Measurements from ENCODE around the gene APOC1. TPM values are rescaled to one million over a fixed set of nuclear protein-coding genes. Genes with fewer than 3 reads are reported as not detected.
"Not testable (repeated sequence)": the region's sequence is repeated elsewhere in the genome, so short reads cannot be mapped to it uniquely, and the experiment has no call there.

Gene APOC1
- total RNA-seq, 1 donor from 2014 or later: 32.5 TPM

DNA sequence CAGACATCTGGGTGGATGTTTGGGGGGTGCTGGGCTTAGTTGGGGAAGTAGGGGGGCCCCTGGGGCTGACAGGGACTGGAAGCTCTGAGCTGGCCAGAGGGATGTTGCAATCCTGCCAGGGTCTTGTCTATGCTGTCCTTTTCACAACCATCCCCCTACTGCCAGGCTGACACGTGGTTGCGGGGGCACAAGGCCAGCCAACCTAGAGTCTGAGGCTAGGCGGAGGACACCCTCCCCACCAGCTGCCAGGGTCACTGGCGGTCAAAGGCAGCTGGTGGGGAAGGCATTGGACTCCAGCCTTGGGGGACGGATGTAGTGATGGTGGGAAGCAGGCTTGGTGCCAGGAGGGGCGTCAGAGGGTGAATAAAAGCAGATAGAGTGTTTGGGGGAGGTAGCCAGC, 1.6 kb upstream of the APOC1 start:
- no peak for DNase-seq (ENCODE audit: low spot score)

GRCh38 chr19:44913512-44914432, 636 bp upstream of the APOC1 start:
- DNase-seq (ENCODE audit: low spot score): not testable (repeated sequence)

- no peak for DNase-seq (ENCODE audit: low spot score)
These were observed 9.9 kb downstream of the APOC1 start for GRCh38 chr19:44924243-44924725.

- DNase-seq (ENCODE audit: low spot score): peak; percentile 71
These were observed 10.9 kb downstream of the APOC1 start for GRCh38 chr19:44925114-44925891.

DNA sequence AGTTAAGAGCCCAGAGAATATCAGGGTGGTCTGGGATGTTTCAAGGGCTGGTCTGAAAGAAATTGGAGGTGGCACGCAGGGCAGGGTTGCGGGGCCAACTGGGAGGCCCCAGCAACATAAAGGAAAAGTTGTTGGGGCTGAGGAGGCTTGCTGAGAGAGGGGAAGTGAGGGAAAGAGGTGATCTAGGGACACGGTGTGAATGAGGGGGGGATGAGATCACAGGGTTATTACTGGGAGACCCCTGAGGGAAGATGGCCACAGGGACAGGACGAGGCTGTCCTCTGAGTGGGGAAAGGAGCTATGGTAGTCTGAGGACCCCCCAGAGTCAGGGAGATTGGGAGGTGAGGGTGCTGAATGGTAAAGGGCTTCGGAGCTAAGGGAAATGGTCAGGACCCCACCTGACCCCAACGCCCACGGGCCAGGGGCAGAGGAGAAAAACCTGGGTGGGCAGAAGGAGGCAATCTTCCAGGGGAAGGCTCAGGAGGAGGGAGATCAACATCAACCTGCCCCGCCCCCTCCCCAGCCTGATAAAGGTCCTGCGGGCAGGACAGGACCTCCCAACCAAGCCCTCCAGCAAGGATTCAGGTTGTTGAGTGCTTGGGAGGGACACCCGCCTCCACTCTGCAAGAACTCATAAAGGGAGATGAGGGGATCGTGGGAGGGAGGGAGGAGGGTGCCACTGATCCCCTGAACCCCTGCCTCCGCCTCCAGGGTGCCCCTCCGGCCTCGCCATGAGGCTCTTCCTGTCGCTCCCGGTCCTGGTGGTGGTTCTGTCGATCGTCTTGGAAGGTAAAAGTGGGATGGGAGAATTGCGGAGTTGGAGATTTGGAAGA, 12.1 kb downstream of the APOC1 start:
- not testable (repeated sequence) for DNase-seq (ENCODE audit: low spot score)

DNA sequence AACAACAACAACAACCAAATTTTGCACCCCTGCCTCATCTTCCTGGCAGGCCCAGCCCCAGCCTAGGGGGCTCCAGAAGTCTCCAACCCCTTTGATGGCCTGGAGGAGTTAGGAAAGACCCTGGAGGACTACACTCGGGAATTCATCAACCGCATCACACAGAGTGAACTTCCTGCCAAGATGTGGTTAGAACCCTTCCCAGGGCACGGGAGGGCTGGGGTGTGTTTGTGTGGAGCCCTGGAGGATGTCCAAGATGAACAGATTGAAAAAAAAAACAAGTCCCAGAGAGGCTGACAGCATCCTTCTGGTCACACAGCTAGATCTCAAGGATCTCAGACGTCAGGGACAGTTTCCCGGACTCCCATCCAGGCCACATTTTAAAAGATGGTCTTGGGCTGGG, 13.3 kb downstream of the APOC1 start:
- DNase-seq (ENCODE audit: low spot score): no peak

DNA sequence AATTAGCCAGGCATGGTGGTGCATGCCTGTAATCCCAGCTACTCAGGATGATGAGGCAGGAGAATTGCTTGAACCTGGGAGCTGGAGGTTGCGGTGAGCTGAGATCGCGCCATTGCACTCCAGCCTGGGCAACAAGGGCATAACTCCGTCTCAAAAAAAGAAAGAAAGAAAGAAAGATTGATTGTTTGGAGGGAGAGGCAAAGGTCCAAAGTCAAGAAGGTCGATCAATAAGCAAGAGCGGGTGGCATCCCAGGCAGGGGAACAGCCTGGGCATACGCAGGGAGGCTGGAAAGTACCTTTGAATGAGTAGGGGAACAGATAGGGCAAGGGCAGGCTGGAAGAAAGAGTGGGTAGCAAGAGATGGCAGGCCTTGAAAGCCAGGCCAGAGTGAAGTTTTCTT, 15.7 kb downstream of the APOC1 start:
- DNase-seq (ENCODE audit: low spot score): no peak

- DNase-seq (ENCODE audit: low spot score): no peak
These were observed 17.1 kb downstream of the APOC1 start for GRCh38 chr19:44931541-44931940.

DNA sequence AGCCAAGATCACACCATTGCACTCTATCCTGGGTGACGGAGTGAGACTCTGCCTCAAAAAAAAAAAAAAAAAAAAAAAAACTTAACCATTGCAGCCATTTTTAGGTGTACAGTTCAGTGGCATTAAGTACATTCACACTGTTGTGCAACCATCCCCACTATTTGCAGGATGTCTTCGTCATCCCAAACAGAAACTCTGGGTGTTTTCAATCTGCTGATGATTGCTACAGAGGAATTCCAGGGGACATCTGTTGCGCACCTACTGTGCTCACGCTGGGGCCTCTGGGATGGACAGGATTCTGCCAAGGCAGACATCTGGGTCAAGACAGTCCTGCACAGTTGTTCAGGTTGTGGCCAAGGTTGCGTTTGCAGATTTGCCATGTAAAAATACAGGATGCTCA, 25.3 kb downstream of the APOC1 start:
- no peak for DNase-seq (ENCODE audit: low spot score)

DNA sequence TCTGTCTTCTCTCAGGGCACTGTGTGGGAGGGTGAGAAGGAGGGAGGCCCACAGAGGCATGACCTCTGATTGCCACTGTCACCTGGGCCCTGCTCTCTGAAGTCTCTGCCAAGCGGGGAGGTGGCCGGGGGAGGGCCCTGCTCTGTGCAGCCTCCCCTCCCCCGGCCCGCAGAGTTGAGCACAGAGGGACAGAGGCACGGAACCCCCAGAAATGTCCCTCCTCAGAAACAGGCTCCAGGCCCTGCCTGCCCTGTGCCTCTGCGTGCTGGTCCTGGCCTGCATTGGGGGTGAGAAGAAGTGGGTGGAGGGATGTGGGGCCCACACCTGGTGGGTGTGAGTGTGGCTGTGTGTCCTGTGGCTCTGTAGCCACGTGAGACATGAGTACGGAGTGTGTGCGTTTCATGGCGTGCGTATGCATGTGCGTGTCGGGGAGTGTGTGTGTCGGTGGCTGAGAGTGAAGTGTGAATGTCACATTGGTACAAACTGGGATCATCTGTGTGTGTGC, 27.7 kb downstream of the APOC1 start, which contains the start of gene APOC4:
Gene APOC4 (plus strand): TSS at position 171 of the 505 bp plus-strand sequence. CDS start 41 bp downstream, at position 212.
- no peak for DNase-seq (ENCODE audit: low spot score)

GRCh38 chr19:44943801-44944249, 29.4 kb downstream of the APOC1 start:
- DNase-seq (ENCODE audit: low spot score): peak; percentile 49

GRCh38 chr19:44947041-44947581, 32.7 kb downstream of the APOC1 start:
- DNase-seq (ENCODE audit: low spot score): no peak

DNA sequence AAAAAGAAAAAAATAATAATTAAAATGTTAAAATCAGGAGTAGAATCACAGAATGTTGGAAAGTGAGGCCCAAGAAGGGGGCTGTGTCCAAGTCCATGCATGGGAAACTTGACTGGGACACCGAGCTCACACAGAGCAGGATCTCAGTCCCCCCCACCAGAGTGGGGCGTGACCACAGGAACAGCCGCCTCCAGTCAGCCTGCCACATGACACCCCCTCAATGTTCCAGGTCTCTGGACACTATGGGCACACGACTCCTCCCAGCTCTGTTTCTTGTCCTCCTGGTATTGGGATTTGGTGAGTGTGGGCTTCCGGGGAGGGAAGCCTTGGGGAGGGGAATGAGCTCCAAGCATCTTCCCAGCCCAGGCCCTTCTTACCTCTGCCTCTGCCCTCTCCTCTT, 33.8 kb downstream of the APOC1 start:
- no peak for DNase-seq (ENCODE audit: low spot score)

DNA sequence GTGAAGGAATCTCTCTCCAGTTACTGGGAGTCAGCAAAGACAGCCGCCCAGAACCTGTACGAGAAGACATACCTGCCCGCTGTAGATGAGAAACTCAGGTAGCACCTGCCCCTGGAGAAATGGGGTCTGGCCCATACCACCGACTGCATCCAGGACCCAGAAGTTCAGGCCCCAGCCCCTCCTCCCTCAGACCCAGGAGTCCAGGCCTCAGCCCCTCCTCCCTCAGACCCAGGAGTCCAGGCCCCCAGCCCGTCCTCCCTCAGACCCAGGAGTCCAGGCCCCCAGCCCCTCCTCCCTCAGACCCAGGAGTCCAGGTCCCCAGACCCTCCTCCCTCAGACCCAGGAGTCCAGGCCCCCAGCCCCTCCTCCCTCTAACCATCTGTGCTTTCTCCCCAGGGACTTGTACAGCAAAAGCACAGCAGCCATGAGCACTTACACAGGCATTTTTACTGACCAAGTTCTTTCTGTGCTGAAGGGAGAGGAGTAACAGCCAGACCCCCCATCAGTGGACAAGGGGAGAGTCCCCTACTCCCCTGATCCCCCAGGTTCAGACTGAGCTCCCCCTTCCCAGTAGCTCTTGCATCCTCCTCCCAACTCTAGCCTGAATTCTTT, 34.5 kb downstream of the APOC1 start:
- DNase-seq (ENCODE audit: low spot score): no peak

DNA sequence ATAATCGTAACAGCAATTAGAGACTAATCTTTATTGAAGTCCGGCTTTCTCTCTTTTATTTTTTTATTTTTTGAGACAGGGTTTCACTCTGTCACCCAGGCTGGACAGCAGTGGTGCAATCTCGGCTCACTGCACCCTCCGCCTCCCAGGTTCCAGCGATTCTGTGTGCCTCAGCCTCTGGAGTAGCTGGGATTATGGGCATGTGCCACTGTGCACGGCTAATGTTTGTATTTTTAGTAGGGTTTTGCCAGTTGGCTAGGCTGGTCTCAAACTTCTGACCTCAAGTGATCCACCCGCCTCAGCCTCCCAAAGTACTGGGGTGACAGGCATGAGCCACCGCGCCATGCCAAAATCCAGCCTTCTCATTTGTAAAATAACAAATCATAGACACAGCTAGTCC, 35.1 kb downstream of the APOC1 start:
- no peak for DNase-seq (ENCODE audit: low spot score)

- DNase-seq (ENCODE audit: low spot score): peak; percentile 74
These were observed 37.1 kb downstream of the APOC1 start for GRCh38 chr19:44951179-44952159.

DNA sequence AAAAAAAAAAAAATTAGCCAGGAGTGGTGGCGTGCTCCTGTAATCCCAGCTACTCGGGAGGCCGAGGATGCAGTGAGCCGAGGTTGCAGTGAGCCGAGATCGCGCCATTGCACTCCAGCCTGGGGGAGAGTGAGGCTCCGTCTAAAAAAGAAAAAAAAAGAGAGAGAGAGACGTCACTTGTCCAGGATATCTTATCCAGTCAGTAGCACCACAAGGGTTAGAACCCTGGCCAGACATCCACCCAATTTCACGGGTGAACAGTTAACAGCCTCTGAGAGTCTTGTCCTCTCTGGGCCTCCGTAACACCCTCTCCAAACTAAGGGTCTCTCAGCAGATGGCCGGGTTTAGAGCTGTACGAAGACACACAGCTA, 39.9 kb downstream of the APOC1 start:
- DNase-seq (ENCODE audit: low spot score): no peak

GRCh38 chr19:44954649-44955504, 40.5 kb downstream of the APOC1 start, which contains the start of gene CLPTM1:
Gene CLPTM1, plus strand, starts transcription at chr19:44955380. Its CDS starts 16 bp downstream, at chr19:44955396.
- peak; percentile 98 for DNase-seq (ENCODE audit: low spot score)
